ENCODE results near the gene POLR2C.
"Not testable (repeated sequence)": the region's sequence is repeated elsewhere in the genome, so short reads cannot be mapped to it uniquely, and the experiment has no call there.

The POLR2C gene

GRCh38 chr16:57484515-57485005 lies 22.1 kb downstream of the POLR2C start:
- Histone ChIP-seq H3K36me3 (ENCODE audit: control insufficient read depth in 5 of 5, insufficient read depth in 5 of 5, low read length in 5 of 5) (no peaks in the 10 kb centered on the region), H3K9me3 (ENCODE audit: control insufficient read depth in 5 of 5, low read length in 5 of 5) (no peaks in the 10 kb centered on the region), H3K4me3 (ENCODE audit: low read depth in 1 of 5, low read length in 5 of 5) (no peak overlapping the region), H3K27ac (ENCODE audit: low read depth, low read length) (no peak overlapping the region), H3K9ac (ENCODE audit: low read length in 5 of 5) (peak overlapping the region in 1 of 5 donors; percentile 38), H3K27me3 (ENCODE audit: control insufficient read depth in 5 of 5, insufficient read depth in 4 of 5, low read length in 5 of 5) (peaks cover 0 to 6% (median 0%) of the 10 kb centered on the region in 5 donors), H3K4me1 (ENCODE audit: control insufficient read depth in 5 of 5, insufficient read depth in 5 of 5, low read length in 5 of 5) (peaks cover 3 to 38% (median 30%) of the 10 kb centered on the region in 5 donors)

DNA sequence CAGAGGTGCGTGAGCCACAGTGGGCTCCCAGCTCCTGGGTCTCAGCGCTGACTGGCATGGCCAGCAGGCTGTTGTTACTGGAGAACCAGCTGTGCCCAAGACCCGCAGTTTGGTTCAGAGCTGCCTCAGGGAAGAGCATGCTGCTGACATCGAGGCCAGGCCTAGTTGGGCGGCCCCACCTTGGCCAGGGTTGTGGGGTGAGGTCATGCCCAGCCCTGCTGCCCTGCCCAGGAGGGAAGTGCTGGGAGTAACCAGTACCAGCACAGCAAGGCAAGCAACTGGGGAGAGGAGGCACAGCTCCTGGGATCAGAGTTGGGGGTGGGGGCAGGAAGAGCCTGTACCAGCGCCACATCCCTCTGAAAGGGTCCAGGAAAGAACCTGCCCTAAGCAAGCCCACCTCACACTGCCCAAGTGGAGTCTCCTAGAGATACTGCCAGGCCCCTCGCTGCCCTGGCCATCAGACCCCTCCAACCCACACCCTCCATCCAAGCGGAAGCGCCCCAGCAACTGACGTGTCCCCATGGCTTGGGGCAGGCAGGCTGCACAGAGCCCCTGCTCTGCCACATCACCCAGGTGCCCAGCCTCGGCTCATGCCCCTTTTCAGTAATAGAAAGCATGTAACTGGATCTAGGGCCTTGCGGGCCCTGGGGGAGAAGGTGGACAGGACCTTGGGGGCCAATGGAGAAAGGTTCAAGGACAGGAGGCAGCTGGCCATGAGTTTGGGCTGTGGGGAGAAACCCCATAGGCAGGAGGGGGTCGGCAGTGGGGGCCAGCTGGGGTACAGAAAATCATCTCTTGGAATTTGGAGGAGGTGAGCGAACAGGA lies 22.8 kb downstream of the POLR2C start:
- H3K4me1 ChIP-seq (ENCODE audit: control insufficient read depth in 5 of 5, insufficient read depth in 5 of 5, low read length in 5 of 5): peaks cover 0 to 30% (median 23%) of the 10 kb centered on the region in 5 donors
- H3K9me3 ChIP-seq (ENCODE audit: control insufficient read depth in 5 of 5, low read length in 5 of 5): no peaks in the 10 kb centered on the region
- peak overlapping the region in 4 of 5 donors; percentile 38 to 85 (median 74) for H3K9ac ChIP-seq (ENCODE audit: low read length in 5 of 5)
- H3K4me3 ChIP-seq (ENCODE audit: low read depth in 1 of 5, low read length in 5 of 5): peak overlapping the region; percentile 72 to 84 (median 79)
- no peaks in the 10 kb centered on the region for H3K36me3 ChIP-seq (ENCODE audit: control insufficient read depth in 5 of 5, insufficient read depth in 5 of 5, low read length in 5 of 5)
- H3K27me3 ChIP-seq (ENCODE audit: control insufficient read depth in 5 of 5, insufficient read depth in 4 of 5, low read length in 5 of 5): peaks cover 0 to 2% (median 0%) of the 10 kb centered on the region in 5 donors
- H3K27ac ChIP-seq (ENCODE audit: low read depth, low read length): peak overlapping the region; percentile 30

GRCh38 chr16:57485916-57486857 lies 23.7 kb downstream of the POLR2C start, which contains the start of gene DOK4:
Gene DOK4, minus strand, starts transcription at chr16:57486493. Its CDS starts 6,986 bp downstream, at chr16:57479507.
- H3K27ac ChIP-seq (ENCODE audit: low read depth, low read length): peak within 1 kb of the TSS; percentile 30
- peak within 1 kb of the TSS; percentile 72 to 84 (median 79) for H3K4me3 ChIP-seq (ENCODE audit: low read depth in 1 of 5, low read length in 5 of 5)
- H3K9me3 ChIP-seq (ENCODE audit: control insufficient read depth in 5 of 5, low read length in 5 of 5): no peaks in the 10 kb centered on the region
- no peaks in the 10 kb centered on the region for H3K36me3 ChIP-seq (ENCODE audit: control insufficient read depth in 5 of 5, insufficient read depth in 5 of 5, low read length in 5 of 5)
- H3K4me1 ChIP-seq (ENCODE audit: control insufficient read depth in 5 of 5, insufficient read depth in 5 of 5, low read length in 5 of 5): peaks cover 0 to 23% (median 19%) of the 10 kb centered on the region in 5 donors
- no peaks in the 10 kb centered on the region for H3K27me3 ChIP-seq (ENCODE audit: control insufficient read depth in 5 of 5, insufficient read depth in 4 of 5, low read length in 5 of 5)
- peak within 1 kb of the TSS in 3 of 5 donors; percentile 65 to 85 (median 84) for H3K9ac ChIP-seq (ENCODE audit: low read length in 5 of 5)

DNA sequence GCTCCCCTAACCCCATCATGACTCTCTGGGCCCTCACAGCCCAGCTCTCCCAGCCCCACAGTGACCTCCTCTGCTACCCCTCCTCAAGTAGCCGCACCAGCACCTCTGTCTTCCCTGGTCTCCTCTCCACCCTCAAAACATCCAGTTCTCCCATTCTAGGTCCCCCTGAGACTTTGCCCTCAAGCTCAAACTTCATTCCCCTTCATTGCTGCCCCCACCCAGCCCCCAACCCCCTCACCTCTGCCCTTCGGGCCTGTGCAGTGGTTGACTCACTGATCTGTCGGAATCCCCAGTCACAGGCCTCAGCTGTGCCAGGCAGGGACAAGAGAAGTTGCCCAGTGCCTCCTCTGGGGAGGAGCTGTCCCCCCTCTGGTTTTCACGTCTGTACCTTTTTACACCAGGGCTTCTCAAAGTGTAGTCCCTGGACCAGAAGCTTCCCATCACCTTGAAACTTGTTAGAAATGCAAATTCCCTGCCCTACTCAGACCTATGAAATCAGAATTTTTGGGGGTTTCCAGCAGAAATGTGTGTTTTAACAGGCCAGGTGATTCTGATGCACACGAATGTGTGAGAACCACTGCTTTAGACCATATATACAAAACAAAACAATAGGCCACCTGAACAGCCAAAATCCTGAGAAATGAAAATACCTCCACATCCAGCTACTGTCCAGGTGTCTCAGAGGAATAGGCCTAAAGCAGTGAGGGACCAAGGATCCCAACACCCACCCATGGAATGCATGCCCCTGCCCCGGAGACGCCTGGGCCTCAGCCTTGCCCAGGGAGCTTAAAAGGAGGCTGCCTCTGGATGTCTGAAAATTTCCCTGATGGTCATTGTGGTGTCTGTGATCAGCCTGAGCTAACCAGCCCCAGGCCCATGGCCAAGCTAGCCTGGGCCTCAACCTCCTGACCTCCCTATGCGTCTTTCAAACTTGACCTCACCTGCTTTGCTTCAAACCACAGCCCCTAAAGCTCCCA lies 24.7 kb downstream of the POLR2C start:
- Histone ChIP-seq H3K36me3 (ENCODE audit: control insufficient read depth in 5 of 5, insufficient read depth in 5 of 5, low read length in 5 of 5) (no peaks in the 10 kb centered on the region), H3K9ac (ENCODE audit: low read length in 5 of 5) (peak overlapping the region in 3 of 5 donors; percentile 6 to 66 (median 62)), H3K27me3 (ENCODE audit: control insufficient read depth in 5 of 5, insufficient read depth in 4 of 5, low read length in 5 of 5) (no peaks in the 10 kb centered on the region), H3K4me3 (ENCODE audit: low read depth in 1 of 5, low read length in 5 of 5) (peak overlapping the region; percentile 59 to 83 (median 72)), H3K27ac (ENCODE audit: low read depth, low read length) (no peak overlapping the region), H3K4me1 (ENCODE audit: control insufficient read depth in 5 of 5, insufficient read depth in 5 of 5, low read length in 5 of 5) (peaks cover 0 to 23% (median 19%) of the 10 kb centered on the region in 5 donors), H3K9me3 (ENCODE audit: control insufficient read depth in 5 of 5, low read length in 5 of 5) (no peaks in the 10 kb centered on the region)

DNA sequence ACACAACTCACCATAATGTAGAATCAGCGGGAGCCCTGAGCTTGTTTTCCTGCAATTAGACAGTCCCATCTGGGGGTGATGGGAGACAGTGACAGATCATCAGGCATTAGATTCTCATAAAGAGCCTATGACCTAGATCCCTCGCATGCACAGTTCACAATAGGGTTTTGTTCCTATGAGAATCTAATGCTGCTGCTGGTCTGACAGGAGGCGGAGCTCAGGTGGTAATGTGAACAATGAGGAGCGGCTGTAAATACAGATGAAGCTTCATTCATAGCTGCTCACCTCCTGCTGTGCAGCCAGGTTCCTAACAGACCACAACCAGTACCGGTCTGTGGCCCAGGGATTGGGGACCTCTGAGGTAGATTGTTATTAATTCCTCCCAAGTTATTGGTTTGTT lies 26.8 kb downstream of the POLR2C start:
- Histone ChIP-seq H3K9ac (ENCODE audit: low read length in 5 of 5) (no peak overlapping the region), H3K9me3 (ENCODE audit: control insufficient read depth in 5 of 5, low read length in 5 of 5) (no peaks in the 10 kb centered on the region), H3K4me3 (ENCODE audit: low read depth in 1 of 5, low read length in 5 of 5) (no peak overlapping the region), H3K27ac (ENCODE audit: low read depth, low read length) (no peak overlapping the region), H3K36me3 (ENCODE audit: control insufficient read depth in 5 of 5, insufficient read depth in 5 of 5, low read length in 5 of 5) (no peaks in the 10 kb centered on the region), H3K4me1 (ENCODE audit: control insufficient read depth in 5 of 5, insufficient read depth in 5 of 5, low read length in 5 of 5) (peaks cover 0 to 23% (median 19%) of the 10 kb centered on the region in 5 donors), H3K27me3 (ENCODE audit: control insufficient read depth in 5 of 5, insufficient read depth in 4 of 5, low read length in 5 of 5) (no peaks in the 10 kb centered on the region)

- no peaks in the 10 kb centered on the region for H3K4me1 ChIP-seq (ENCODE audit: control insufficient read depth in 5 of 5, insufficient read depth in 5 of 5, low read length in 5 of 5)
- H3K27ac ChIP-seq (ENCODE audit: low read depth, low read length): no peak overlapping the region
- no peak overlapping the region for H3K9ac ChIP-seq (ENCODE audit: low read length in 5 of 5)
- no peak overlapping the region for H3K4me3 ChIP-seq (ENCODE audit: low read depth in 1 of 5, low read length in 5 of 5)
- no peaks in the 10 kb centered on the region for H3K9me3 ChIP-seq (ENCODE audit: control insufficient read depth in 5 of 5, low read length in 5 of 5)
- peaks cover 0 to 3% (median 0%) of the 10 kb centered on the region in 5 donors for H3K27me3 ChIP-seq (ENCODE audit: control insufficient read depth in 5 of 5, insufficient read depth in 4 of 5, low read length in 5 of 5)
- H3K36me3 ChIP-seq (ENCODE audit: control insufficient read depth in 5 of 5, insufficient read depth in 5 of 5, low read length in 5 of 5): no peaks in the 10 kb centered on the region
These were observed 31.3 kb downstream of the POLR2C start for GRCh38 chr16:57493767-57494166.

DNA sequence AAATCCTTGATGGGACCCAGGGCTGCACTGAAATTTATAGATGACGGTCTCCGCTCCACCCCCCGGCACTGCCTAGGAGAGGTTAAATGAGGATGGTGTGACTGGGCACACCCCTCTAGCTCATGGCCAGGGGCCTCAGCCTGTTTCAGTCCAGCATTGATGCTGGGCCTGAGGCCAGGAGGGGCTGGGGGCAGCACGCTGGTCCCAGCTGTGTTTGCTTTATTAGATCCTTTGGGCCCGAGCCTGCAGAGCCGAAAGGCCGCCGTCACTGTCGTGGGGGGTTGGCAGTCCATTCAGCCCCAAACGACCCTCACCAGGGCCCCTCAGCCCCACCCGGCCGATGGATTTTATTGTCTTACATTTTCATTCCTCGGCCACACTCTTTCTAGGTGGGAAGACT lies 34.6 kb downstream of the POLR2C start:
- Histone ChIP-seq H3K4me1 (ENCODE audit: control insufficient read depth in 5 of 5, insufficient read depth in 5 of 5, low read length in 5 of 5) (no peaks in the 10 kb centered on the region), H3K27ac (ENCODE audit: low read depth, low read length) (no peak overlapping the region), H3K27me3 (ENCODE audit: control insufficient read depth in 5 of 5, insufficient read depth in 4 of 5, low read length in 5 of 5) (peaks cover 0 to 3% (median 2%) of the 10 kb centered on the region in 5 donors), H3K9ac (ENCODE audit: low read length in 5 of 5) (no peak overlapping the region), H3K9me3 (ENCODE audit: control insufficient read depth in 5 of 5, low read length in 5 of 5) (no peaks in the 10 kb centered on the region), H3K36me3 (ENCODE audit: control insufficient read depth in 5 of 5, insufficient read depth in 5 of 5, low read length in 5 of 5) (no peaks in the 10 kb centered on the region), H3K4me3 (ENCODE audit: low read depth in 1 of 5, low read length in 5 of 5) (no peak overlapping the region)

DNA sequence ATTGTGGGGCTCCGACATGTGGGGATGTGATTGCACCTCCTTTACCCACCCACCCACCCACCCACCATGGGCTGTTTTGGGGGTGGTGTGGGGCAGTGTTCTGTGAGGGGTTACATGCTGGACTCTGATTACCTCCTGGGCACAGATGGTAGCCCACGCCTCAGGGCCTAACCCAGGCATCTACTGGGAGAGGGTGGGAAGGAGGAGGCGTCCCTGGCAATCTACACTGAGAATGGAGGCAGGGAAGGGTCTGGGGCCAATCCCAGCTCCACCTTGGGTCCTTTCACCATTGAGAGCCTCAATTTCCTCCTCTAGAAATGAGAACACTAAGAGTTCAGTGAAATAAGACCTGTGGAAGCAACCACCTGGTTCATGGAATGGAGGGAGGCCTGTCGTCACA lies 35.6 kb downstream of the POLR2C start:
- Histone ChIP-seq H3K4me1 (ENCODE audit: control insufficient read depth in 5 of 5, insufficient read depth in 5 of 5, low read length in 5 of 5) (no peaks in the 10 kb centered on the region), H3K4me3 (ENCODE audit: low read depth in 1 of 5, low read length in 5 of 5) (no peak overlapping the region), H3K9ac (ENCODE audit: low read length in 5 of 5) (no peak overlapping the region), H3K36me3 (ENCODE audit: control insufficient read depth in 5 of 5, insufficient read depth in 5 of 5, low read length in 5 of 5) (no peaks in the 10 kb centered on the region), H3K9me3 (ENCODE audit: control insufficient read depth in 5 of 5, low read length in 5 of 5) (no peaks in the 10 kb centered on the region), H3K27me3 (ENCODE audit: control insufficient read depth in 5 of 5, insufficient read depth in 4 of 5, low read length in 5 of 5) (peaks cover 0 to 3% (median 3%) of the 10 kb centered on the region in 5 donors), H3K27ac (ENCODE audit: low read depth, low read length) (no peak overlapping the region)

GRCh38 chr16:57499941-57500340 lies 37.5 kb downstream of the POLR2C start:
- H3K27me3 ChIP-seq (ENCODE audit: control insufficient read depth in 5 of 5, insufficient read depth in 4 of 5, low read length in 5 of 5); H3K4me1 ChIP-seq (ENCODE audit: control insufficient read depth in 5 of 5, insufficient read depth in 5 of 5, low read length in 5 of 5); H3K36me3 ChIP-seq (ENCODE audit: control insufficient read depth in 5 of 5, insufficient read depth in 5 of 5, low read length in 5 of 5); H3K9me3 ChIP-seq (ENCODE audit: control insufficient read depth in 5 of 5, low read length in 5 of 5); H3K9ac ChIP-seq (ENCODE audit: low read length in 5 of 5); H3K4me3 ChIP-seq (ENCODE audit: low read depth in 1 of 5, low read length in 5 of 5); H3K27ac ChIP-seq (ENCODE audit: low read depth, low read length): not testable (repeated sequence)
